Mucosa of descending colon (tissue), 3 donors: ENCODE results near the gene ACHE. TPM values are rescaled to one million over a fixed set of nuclear protein-coding genes. Genes with fewer than 3 reads are reported as not detected.
A peak's percentile ranks its signal among the peaks of the same experiment; 100 is the strongest.

Experiments used
- ATAC-seq: fragments of 200-7000 bp; cut with Tn5 transposase; one replicate; pipeline ENCODE4 v1.9.1; 2020; ENCODE audit warnings: mild to moderate bottlenecking, moderate library complexity
- DNase-seq, 3 donors: peaks; one replicate each; pipeline ENCODE4 v3.0.0-alpha.2; 2020
- H3K36me3 ChIP-seq: fragments of 200-600 bp; one replicate; pipeline ENCODE4 v1.8.0; 2021; ENCODE audit warnings: low read depth, mild to moderate bottlenecking
- H3K4me1 ChIP-seq: fragments of 200-600 bp; one replicate; pipeline ENCODE4 v1.8.0; 2021; ENCODE audit warnings: low read depth, mild to moderate bottlenecking
- H3K4me3 ChIP-seq: fragments of 200-600 bp; one replicate; pipeline ENCODE4 v1.8.0; 2021; ENCODE audit warnings: mild to moderate bottlenecking
- H3K9me3 ChIP-seq: fragments of 200-600 bp; one replicate; pipeline ENCODE4 v1.8.0; 2021; ENCODE audit warnings: mild to moderate bottlenecking
- intact Hi-C, 2 donors: fragments of 100-400 bp; cut with DNase I in 1 of 2; cut with micrococcal nuclease in 1 of 2; formaldehyde crosslinking; loops; one replicate each; pipeline versions ENCODE4 v1.11.0 to v1.11.1; 2022; cut with DNase I, micrococcal nuclease
- total RNA-seq, 3 donors: library from RNA; stranded (reverse); fragmentation: NEBNext Ultra II Directional in 2 of 3; extraction: Animal tissue kit (Norgen Biotek cat#: 25700) in 2 of 3; gene quantifications; one replicate each; pipeline versions ENCODE4 v1.2.1 to v1.2.4, GENCODE V29; 2021 to 2023
- TF ChIP-seq, protein P1 (sequence below): fragments of 200-600 bp; IDR thresholded peaks from one replicate; pipeline ENCODE4 v1.8.0; 2022; ENCODE audit warnings: antibody characterized with exemption, mild to moderate bottlenecking
- donor health status: DM: no; HTN: no; CAD: no; lungs with moderate emphysema.
- donor health status: DM: no; HTN: no; CAD: no.
- donor health status: DM: no; HTN: yes; CAD: no.

ACHE gene
- total RNA-seq, 3 donors from 2014 or later: 16.2 to 41.4 (median 20.9) TPM

DNA sequence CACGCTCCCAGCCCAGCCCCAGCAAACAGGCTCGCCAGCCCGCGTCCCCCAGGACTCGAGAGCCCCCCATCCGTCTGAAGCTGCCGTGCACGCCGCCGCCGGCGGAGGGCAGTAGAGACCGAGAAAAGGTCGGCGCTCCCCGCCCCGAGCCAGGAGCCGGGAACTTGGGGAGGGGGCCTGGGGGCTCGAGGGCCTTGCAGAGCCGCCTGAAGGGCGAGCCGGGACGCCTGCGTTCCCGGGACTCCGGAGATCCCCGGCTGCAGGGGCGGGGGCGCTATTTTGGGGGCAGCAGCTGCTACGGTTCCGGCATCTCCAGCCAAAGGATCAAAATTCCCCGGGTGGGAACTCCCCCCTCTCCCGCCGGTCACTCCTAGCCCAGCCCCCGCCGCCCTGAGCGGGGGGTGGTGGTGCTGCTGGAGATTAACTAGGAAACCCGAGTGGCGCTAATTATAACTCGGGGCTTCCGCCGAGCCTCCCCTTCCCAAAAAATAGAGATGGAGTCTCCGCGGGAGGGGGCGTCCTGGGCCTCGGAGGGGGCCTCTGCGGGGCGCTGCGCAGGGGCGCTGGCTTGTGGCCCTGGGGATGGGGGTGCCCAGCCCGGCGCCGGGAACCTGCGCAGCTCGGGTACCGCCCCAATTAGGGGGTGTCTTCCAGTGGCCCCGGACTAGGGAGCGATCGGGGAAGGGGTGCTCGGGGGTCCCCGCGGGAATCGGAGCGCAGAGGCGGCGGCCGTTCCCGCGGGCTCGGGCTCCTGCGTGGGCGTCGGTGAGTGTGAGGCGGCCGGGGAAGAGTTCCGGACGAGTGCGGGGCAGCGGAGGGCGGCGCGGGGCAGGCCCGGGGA, 608 bp downstream of the ACHE start:
- Histone ChIP-seq H3K4me3 (no peak overlapping the region), H3K36me3 (no peaks in the 10 kb centered on the region), H3K4me1 (peaks cover 42% of the 10 kb centered on the region), H3K9me3 (no peaks in the 10 kb centered on the region)
- TF ChIP-seq, protein P1, sequence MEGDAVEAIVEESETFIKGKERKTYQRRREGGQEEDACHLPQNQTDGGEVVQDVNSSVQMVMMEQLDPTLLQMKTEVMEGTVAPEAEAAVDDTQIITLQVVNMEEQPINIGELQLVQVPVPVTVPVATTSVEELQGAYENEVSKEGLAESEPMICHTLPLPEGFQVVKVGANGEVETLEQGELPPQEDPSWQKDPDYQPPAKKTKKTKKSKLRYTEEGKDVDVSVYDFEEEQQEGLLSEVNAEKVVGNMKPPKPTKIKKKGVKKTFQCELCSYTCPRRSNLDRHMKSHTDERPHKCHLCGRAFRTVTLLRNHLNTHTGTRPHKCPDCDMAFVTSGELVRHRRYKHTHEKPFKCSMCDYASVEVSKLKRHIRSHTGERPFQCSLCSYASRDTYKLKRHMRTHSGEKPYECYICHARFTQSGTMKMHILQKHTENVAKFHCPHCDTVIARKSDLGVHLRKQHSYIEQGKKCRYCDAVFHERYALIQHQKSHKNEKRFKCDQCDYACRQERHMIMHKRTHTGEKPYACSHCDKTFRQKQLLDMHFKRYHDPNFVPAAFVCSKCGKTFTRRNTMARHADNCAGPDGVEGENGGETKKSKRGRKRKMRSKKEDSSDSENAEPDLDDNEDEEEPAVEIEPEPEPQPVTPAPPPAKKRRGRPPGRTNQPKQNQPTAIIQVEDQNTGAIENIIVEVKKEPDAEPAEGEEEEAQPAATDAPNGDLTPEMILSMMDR: peak; percentile 69
- intact Hi-C loops: loop anchor here (5.0 kb wide), 2 partner anchors 72 to 162 kb away; partner anchors contain the start of gene MUC12 (in 1 of the 2)
- peak; percentile 67 to 75 (median 68) for DNase-seq
- peak; percentile 2 for ATAC-seq

DNA sequence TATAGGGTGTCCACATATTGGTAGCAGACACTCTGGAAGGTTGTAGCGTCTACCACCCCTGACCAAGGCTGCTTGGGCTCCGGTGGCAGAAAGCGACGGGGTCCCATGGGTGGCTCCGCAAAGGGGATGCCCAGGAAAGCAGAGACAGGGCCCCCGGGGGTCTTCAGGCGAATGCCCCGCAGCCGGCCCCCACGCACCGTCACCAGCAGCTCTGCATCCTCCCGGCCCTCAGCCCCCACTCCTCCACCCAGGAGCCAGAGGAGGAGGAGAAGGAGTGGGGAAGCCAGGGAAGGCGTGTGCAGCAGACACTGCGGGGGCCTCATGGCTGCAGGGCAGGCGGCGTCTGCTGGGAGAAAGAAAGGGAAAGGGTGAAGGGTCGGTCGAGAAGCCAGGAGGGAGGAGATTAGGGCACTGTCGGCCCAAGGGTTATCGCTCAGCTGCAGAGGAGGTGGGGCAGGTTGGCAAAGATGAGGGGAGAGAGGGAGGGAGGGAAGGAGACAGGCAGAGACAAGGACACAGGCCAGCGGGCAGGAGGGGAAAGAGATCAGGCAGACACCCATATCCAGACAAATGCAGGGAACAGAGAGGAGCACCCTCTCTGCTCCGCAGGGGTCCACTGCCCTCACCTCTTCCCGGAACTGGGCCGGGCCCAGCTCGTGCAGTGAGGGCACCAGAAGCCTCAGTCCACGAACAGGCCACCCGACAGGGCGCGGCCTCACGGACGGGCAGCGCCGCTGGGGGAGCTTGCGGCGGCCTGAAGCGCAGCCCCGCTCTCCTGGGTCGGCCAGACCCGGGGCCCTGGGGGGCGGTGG, 1.6 kb downstream of the ACHE start:
- Histone ChIP-seq H3K36me3 (no peaks in the 10 kb centered on the region), H3K9me3 (no peaks in the 10 kb centered on the region), H3K4me3 (no peak overlapping the region), H3K4me1 (peaks cover 42% of the 10 kb centered on the region)
- DNase-seq (no peak), ATAC-seq (no peak)
- intact Hi-C loops: no loop called here
- TF ChIP-seq, protein P1: no peak

DNA sequence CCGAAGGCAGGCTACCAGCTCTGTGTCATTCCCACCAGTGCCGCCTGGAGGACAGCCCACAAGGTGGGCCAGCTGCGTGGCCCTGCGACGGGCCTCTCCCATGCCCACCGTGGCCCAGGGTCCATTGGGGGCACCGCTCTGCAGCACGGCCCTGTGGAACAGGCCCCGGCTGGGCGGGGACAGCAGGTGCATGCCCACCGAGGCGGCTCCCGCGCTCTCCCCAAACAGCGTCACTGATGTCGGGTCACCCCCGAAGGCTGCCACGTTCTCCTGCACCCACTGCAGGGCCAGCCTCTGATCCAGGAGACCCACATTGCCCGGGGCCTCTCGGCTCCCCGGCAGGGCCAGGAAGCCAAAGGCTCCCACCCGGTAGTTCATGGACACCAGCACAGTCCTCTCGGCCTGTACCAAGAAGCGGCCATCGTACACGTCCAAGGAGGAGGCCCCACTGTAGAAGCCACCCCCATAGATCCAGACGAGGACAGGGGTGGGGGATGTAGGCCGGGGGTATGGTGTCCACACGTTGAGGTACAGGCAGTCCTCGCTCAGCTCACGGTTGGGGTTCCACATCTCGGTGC, 2.3 kb downstream of the ACHE start:
- intact Hi-C loops: no loop called here
- TF ChIP-seq, protein P1: no peak
- H3K4me1 ChIP-seq: peaks cover 45% of the 10 kb centered on the region

DNA sequence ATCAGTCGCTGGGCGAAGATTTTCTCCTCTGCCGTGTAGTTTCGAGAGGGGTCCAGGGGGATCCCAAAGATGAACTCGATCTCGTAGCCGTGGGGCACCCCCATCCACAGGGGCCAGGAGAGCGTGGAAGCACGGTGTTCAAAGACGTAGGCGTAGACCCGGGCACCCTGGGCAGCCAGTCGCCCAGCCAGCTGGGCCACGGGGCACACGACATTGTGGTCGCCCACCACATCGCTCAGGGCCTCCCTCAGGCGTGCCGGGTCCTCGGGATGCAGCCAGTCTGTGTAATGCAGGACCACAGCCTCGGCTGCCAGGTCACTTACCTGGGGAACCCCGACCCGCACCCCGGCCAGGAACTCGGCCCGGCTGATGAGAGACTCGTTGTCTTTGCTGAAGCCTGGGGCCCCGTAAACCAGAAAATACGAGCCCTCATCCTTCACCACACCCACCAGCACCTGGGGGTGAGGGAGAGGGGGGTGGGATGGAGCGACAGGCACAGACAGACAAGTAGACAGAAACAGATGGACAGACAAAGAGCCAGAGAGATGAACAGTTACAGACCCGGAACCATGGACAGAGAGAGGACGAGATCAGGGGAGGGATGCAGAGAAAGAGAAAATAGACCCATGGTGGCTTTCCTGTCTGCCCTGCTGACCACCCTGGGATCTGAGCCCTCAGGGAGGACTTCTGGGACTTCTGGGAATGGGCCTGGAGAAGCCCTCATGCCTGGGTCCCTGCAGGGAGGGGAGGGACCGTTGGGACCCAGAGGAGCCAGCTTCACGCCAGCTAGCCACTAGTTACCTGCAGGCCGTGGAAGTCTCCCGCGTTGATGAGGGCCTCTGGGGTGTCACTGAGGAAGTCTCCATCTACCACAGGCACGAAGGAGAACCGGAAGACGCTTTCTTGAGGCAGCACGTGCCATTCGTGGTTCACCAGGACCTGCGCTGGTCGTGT, 3.0 kb downstream of the ACHE start:
- ATAC-seq (no peak), DNase-seq (peak in 2 of 3 donors; percentile 31 to 57)
- intact Hi-C loops: no loop called here
- no peaks in the 10 kb centered on the region for H3K36me3 ChIP-seq
- H3K9me3 ChIP-seq: no peaks in the 10 kb centered on the region
- H3K4me1 ChIP-seq: peaks cover 48% of the 10 kb centered on the region
- TF ChIP-seq, protein P1: no peak
- H3K4me3 ChIP-seq: no peak overlapping the region

More for the DNA sequence above, 2.3 kb downstream of the ACHE start:
- Histone ChIP-seq H3K36me3 (no peaks in the 10 kb centered on the region), H3K4me3 (no peak overlapping the region), H3K9me3 (no peaks in the 10 kb centered on the region)
- DNase-seq (no peak), ATAC-seq (no peak)
